Activated CD4-positive, alpha-beta T cell treated with anti-CD3 and anti-CD28 coated beads for 24 hours (primary cell): ENCODE results near the gene NDUFA11.
"Not testable (repeated sequence)": the region's sequence is repeated elsewhere in the genome, so short reads cannot be mapped to it uniquely, and the experiment has no call there.

Experiments
- DNase-seq, 2 donors: peaks; one replicate each; pipeline ENCODE4 v3.0.0-alpha.2; 2020; ENCODE audit warnings: low read depth in 2 of 2

The NDUFA11 gene

DNA sequence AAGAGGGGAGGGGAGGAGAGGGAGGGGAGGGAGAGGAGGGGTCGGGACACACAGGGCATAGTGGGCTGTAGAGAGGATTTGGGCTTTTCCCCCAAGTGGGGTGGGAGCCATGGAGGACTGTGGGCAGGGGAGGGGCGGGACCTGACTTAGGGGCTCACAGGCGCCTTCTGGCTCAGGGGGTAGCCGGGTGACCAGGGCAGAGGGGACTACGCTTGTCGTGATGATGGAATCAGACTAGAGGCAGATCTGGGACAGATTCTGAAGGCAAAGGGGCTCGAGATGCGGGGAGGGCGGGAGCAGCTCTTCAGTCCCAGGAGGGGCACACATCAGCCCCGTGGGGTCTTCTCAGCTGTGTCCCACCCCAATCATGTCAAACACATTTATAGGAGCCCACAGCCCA is 13.5 kb downstream of the NDUFA11 start:
- no peak for DNase-seq

DNA sequence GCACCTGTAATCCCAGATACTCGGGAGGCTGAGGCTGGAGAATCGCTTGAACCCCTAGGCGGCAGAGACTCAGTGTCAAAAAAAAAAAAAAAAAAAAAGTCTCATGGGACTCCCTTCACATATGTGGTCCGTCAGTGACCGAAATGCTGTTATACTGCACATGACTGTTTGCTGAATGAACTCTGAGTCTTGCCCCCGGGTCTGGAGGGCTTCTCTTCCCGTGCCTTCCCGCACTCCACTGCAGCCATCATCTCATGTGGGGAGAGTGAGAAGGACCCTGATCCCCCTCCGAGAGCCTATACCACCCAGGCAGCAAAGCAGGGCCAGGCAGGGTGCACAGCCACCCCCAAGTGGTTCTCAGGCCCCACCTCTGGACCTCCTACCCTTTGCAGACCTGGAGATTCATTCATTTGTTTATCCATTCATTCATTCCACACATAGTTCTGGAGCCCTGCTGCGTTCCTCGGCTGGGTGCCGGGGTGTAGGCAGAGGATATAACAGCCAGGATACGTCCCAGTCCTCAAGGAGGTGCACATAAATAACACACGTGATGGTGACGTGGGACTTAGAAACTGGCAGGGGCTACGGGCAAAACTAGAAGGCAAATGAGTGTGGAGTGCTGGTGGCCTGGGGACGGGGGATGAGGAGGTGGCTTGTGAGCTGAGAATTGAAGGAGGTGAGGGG is 14.2 kb downstream of the NDUFA11 start:
- DNase-seq: no peak

DNA sequence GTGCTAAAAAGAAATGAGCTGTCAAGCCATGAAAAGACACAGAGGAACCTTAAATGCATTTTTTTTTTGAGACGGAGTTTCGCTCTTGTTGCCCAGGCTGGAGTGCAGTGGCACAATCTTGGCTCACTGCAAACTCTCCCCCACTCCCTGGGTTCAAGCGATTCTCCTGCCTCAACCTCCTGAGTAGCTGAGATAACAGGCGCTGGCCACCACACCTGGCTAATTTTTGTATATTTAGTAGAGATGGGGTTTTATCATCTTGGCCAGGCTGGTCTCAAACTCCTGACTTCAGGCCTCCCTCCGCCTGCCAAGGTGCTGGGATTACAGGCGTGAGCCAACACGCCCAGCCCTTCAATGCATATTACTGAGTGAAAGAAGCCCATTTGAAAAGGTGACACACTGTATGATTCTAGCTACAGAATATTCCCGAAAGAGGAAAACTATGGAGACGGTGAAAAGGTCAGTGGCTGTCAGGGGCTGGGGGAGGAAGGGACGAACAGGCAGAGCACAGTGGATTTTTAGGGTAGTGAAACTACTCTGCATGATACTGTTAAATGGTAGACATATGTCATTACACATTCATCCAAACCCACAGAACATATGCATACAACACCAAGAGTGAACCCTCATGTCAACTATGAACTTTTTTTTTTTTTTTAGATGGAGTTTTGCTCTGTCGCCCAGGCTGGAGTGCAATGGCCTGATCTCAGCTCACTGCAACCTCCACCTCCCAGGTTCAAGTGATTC is 19.4 kb downstream of the NDUFA11 start:
- not testable (repeated sequence) for DNase-seq

DNA sequence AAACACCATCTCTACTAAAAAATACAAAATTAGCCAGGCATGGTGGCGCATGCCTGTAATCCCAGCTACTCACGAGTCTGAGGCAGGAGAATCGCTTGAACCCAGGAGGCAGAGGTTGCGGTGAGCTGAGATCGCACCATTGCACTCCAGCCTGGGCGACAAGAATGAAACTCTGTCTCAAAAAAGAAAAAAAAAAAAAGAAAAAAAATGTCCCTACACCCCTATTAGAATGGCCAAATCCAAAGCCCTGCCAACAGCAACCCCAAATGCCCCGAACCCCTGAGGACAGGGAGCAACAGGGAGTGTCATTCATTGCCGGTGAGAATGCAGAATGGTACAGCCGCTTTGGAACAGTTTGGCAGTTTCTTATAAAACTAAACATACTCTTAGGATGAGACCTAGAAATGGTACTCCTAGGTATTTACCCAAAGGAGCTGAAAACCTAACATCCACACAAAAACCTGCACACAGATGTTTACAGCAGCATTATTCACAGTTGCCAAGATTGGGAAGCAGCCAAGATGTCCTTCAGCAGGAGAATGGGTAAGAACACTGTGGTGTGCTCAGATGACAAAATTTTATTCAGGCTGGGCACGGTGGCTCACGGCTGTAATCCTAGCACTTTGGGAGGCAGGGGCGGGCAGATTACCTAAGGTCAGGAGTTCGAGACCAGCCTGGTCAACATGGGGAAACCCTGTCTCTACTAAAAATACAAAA is 20.3 kb downstream of the NDUFA11 start:
- DNase-seq: not testable (repeated sequence)

DNA sequence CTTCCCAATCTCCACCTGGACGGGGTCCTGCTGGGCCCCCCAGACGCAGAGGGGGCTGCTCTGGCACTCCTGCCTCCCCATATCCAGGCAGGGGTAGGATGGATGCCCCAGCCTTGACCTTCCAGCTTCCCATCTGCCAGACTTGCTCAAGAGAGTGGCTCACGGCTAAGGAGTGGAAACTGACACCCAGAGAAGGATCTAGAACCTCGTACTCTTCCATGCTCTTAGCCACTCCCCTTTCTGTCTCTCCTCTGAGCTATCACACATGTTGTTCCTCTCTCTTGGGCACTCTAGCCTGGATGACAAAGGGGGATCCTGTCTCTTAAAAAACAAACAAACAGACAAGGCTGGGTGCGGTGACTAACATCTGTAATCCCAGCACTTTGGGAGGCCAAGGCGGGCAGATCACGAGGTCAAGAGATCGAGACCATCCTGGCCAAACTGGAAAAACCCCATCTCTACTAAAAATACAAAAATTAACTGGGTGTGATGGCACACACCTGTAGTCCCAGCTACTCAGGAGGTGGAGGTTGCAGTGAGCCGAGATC is 21.1 kb downstream of the NDUFA11 start:
- DNase-seq: no peak

DNA sequence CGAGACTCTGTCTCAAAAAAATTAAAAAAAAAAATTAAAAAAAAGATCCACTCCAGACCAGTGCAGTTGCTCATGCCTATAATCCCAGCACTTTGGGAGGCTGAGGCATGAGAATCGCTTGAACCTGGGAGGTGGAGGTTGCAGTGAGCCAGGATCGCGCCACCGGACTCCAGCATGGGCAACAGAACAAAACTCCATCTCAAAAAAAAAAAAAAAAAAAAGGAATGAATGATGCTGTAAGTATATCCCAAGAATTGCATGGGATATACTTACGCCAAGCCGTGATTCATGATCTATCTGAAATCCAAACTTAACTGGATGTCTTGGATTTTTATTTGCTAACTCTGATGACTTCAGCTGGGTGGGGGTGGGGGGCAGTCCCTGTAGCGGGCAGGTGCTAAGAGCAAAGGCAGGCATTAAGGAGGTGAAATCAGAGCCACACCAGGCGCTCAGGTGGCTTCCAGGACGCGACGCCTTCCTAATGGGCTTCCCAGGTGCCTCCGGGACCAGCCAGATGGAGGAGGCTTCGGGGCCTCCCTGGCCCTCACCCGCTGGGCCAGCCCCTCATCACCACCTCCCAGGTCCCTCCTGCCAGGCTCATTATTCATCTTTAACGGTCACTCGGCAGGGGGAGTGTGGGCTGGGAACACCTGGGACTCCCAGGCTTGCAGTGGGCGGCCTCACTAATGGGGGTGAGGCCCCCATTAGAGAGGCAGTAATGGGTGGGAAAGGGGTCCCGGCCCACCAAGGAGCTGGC is 21.9 kb downstream of the NDUFA11 start:
- DNase-seq: no peak

DNA sequence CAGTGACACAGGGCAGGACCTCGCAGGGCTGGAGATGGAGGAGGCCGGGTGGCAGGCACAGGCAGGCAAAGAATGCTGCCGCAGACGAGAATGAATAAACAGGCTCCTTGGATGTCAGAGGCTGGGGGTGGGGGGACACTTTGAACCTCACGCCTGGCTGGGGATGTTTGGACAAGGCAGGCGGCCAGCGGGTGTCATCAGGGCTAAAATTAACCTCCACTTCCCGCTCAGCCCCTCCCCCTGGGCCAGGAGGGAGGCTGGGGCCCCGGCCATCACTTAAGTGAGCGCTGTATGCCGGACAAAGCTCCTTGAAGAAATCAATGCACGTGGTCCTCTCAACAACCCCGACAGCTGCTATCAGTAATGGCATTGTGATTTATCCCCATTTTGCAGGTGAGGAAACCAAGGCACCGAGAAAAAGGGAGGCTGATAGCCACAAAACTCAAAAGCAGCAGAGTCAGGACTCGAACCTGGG is 22.9 kb downstream of the NDUFA11 start:
- DNase-seq: no peak

DNA sequence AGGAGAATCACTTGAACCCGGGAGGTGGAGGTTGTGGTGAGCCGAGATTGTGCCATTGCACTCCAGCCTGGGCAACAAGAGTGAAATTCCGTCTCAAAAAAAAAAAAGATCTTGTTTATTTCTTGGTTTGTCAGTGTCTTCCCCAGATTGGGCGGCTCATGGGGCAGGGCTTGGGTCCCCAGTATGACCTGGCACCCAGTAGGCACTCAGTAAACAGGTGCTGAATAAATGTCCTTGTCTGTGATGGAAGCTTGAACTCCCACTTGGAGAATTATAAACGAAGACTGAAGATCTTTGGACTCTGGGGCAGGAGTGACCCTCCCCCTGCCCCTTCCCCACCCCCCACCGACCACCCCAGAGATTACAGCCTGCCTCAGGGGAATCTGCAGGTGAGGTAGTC is 23.4 kb downstream of the NDUFA11 start:
- DNase-seq: no peak

DNA sequence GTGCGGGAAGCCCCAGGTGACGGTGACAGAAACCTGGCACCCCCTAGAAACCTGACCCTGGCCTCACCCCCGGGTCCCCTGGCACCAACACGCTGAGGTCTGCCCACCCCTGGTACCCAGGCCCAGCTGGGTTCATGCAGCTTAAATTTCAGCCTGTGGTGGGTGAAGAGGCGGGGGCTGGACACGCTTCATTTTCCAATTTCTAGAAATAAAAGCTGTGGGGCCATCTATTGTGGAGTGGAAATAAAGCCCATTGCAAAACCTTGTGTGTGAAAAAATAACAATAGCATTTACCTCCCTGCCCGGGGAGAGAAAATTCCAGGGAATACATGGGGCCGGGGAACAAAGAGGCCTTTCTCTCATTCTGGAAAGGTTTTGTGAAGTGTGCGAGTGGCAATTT is 25.7 kb downstream of the NDUFA11 start:
- DNase-seq: no peak

DNA sequence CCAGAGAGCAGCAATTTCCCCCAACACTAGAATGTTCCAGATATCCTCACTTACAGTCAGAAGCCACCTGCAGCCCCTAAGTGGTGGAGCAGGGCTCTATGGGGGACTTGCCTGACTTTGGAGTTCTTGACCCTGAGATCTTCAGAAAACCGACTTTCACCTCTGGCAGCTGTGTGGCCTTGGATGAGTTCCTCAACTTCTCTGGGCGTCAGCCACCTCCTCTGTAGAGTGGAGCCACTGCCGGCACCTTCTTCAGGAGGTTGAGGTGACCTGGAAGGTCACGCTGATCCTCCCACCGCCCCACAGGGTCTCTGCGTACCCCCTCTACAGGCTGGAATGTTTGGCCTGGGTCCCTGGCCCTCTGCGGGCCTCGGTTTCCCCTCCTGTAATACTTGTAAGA is 26.2 kb downstream of the NDUFA11 start:
- DNase-seq: no peak

DNA sequence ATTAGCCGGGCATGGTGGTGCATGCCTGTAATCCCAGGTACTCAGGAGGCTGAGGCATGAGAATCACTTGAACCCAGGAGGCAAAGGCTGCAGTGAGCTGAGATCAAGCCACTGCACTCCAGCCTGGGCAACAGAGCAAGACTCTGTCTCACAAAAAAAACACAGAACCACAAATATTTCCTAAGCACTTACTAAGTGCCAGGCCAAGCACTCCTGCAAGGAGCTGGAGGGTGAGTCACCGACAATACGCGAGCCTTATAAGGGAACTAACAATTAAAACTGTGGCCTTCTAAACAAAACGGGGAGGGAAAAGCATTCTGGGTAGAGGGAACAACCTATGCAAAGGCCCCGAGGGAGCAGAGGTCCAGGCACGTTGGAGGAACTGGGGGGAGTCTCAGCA is 29.1 kb downstream of the NDUFA11 start:
- not testable (repeated sequence) for DNase-seq

DNA sequence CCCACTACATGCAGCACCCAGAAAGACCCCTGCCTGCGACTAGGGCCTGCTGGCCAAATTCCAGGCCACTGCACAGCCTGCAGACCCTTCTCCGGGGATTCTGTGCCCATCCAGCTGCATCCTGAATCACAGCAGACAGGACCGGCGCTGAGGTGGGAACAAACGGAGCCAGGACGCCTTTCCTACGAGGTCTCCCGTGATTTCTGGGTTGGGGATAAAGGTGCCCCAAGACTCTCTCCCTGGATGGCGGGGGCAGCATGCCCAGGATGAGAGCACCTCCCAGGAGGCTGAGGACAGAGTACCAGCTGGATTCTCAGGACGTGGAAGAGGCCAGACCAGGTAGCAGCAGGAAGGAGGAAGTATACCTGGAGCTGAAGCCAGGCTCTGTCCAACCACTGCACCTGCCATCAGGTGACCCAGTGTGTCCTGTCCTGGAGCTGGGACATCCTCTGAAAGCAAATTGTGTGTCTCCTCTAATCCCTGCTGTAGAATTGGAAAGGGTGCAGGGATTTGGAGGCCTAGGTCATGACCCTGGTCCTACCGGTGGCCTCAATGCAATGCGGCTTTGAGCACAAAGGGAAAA is 29.9 kb downstream of the NDUFA11 start:
- no peak for DNase-seq

DNA sequence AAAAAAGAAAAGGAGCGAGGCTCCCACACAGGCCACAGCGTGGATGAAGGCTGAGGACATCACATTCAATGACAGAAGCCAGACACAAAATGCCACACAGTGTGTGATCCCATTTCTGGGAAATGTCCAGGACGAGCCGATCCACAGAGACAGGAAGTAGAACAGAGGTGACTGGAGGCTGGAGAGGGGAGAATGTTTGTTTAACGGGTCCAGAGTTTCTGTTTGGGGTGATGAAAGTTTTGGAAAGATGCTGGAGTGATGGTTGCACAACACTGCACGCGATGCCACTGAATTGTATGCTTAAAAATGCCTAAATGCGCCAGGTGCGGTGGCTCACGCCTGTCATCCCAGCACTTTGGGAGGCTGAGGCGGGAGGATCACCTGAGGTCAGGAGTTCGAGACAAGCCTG is 32.6 kb downstream of the NDUFA11 start:
- no peak for DNase-seq

DNA sequence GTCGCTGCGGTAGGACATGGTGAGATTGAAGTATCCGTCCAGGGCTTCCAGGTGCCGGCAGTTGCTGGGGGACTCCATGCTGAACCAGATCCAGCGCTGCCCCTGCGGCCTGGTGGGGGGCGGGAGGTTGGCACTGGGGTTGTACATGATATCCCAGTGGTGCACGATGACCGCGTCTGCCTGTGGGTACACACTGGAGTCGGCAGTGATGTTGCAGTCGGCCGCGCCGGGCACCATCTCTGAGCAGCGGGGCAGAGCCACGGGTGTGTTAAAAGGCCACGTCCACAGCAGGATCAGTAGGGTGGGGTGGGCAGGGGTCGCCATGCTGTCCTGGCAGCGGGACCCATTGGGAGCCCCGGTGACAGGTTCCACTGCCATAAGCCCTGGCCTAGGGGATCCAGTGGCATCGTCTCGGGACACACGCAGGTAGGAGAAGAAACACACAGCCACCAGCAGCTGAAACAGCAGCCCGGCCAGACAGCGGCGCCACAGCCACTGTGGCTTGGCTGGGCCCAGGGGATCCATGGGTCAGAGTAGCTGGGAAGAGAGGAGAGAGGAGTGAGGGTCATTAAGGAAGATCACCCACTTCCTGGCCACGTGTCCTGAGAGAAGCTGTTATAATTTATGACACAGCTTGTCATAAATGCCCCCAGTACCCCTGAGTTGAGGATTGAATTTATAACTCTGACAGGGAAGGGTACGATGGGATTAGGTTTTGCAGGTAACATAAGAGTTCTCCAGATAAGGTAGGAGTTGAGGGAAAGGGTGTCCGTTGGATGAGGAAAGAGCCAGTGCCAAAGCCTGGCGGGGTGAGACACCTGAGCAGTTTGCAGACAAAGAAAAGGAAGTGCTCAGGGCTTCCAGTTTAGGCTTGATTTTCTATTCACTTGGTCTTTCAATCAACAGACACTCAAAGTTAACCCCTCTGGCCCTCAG is 36.1 kb downstream of the NDUFA11 start:
- DNase-seq: no peak

DNA sequence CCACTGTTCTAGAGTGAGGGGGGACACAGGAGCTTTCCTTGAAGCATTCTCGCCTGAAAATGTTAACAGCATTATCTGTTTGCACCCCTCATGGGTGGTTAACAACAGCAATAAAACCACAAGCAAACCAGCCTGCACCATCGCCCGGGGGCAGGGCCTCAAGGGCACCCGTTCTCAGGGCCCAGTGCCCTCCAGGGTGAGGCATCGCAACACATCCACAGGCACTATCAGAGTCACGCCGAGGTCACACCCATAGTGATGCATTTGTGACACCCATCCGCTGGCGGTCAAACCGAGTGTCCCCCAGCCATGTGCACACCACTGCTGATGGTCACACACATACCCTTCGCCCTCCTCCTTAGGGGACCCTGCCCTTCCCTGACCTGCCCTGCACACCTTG is 37.8 kb downstream of the NDUFA11 start:
- no peak for DNase-seq

DNA sequence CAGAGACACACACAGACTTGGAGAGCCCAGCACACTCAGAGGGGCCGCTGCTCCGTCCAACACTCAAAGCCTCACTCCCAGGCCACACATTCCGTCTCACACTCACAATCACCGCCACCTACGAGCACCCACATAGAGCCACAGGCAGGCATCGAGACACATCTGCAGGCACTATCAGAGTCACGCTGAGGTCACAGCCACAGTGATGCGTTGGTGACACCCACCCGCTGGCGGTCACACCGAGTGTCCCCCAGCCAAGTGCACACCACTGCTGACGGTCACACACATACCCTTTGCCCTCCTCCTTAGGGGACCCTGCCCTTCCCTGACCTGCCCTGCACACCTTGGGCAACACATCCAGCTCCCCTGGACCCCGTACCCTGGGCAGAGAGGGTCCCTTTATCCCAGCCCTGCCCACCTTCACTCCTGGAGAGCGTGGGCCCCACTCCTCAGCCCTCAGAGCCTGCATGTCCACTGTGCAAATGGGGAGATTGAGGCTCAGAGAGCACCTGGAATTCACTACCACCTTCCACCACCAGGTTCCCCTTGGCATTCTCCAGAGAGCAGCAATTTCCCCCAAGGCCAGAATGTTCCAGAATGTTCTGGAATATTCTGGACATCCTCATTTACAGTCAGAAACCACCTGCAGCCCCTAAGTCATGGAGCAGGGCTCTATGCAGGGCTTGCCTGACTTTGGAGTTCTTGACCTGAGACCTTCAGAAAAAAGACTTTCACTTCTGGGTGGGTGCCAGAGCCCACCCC is 38.7 kb downstream of the NDUFA11 start:
- no peak for DNase-seq

DNA sequence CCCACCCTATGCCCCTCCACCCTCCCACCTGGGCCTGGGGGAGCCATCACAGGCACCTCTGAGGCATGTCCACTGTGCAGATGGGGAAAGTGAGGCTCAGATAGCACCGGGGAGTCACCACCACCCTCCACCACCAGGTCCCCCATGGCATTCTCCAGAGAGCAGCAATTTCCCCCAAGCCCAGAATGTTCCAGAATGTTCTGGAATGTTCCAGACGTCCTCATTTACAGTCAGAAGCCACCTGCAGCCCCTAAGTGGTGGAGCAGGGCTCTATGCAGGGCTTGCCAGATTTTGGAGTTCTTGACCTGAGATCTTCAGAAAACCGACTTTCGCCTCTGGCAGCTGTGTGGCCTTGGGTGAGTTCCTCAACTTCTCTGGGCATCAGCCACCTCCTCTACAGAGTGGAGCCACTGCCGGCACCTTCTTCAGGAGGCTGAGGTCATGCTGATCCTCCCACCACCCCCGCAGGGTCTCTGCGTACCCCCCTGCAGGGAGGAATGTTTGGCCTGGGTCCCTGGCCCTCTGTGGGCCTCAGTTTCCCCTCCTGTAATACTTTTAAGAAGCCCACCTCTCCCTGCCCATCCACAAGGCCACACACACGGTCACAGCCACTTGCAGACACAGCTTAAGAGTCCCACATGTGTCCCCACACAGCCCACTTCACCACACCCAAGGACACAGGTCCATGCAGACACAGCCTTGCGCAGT is 39.4 kb downstream of the NDUFA11 start:
- no peak for DNase-seq

DNA sequence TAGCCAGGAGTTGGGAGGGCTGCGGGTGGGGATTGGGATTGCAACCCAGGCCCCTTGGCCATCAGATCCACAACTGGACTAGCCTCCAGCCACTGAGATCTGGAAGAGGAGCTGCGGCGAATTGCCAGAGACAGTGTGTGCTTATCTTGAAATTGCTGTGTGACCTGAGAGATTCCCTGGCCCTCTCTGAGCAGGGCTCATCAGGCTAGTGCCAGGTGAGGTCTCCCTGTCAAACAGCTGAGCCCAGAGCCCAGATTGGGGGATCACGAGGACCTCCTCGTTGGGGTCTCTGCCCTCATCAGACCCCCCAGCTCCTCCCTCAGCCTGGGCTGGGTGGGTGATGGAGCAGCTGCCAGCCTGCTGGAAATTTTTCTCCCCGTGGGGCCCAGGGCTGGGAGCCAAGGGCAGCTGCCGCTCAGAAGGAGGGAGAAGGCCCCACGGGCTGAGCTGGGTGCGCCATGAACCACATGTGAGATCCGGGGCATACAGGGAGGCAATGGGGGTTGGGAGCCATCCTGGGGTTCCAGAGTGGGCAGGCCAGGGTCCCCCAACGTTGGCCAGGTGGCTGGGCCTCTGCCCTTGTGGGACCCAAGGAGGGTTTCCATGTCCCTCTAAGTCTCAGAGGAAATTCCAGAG is 40.4 kb downstream of the NDUFA11 start:
- no peak for DNase-seq
